Measurements from ENCODE around the gene MYO3B. TPM values are rescaled to one million over a fixed set of nuclear protein-coding genes. Genes with fewer than 3 reads are reported as not detected.
"Not testable (repeated sequence)": the region's sequence is repeated elsewhere in the genome, so short reads cannot be mapped to it uniquely, and the experiment has no call there.

The MYO3B gene
- polyA plus RNA-seq, 4 donors: 7.9 to 9.3 (median 8.7) TPM

DNA sequence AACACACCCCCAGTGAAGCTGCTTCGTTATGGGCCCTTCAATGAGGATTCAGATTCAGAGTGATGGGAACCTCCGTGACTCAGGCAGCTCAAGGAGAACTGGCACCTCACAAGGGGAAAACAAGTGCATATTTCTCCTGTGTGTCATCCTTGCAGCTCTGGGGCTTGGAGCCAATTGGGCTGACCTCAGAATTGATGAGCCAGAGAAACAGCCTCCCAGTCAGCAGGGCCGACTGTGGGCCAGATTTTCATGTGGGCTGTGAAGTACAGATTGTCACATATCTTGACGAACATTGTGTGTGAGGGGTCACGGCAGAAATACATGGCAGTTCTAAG is 347.6 kb downstream of the MYO3B start:
- no peak for DNase-seq (ENCODE audit: low read depth in 4 of 4, low spot score in 2 of 4)

GRCh38 chr2:170530284-170530745 is 352.4 kb downstream of the MYO3B start:
- peak in 2 of 4 donors; percentile 34 to 40 for DNase-seq (ENCODE audit: low read depth in 4 of 4, low spot score in 2 of 4)

DNA sequence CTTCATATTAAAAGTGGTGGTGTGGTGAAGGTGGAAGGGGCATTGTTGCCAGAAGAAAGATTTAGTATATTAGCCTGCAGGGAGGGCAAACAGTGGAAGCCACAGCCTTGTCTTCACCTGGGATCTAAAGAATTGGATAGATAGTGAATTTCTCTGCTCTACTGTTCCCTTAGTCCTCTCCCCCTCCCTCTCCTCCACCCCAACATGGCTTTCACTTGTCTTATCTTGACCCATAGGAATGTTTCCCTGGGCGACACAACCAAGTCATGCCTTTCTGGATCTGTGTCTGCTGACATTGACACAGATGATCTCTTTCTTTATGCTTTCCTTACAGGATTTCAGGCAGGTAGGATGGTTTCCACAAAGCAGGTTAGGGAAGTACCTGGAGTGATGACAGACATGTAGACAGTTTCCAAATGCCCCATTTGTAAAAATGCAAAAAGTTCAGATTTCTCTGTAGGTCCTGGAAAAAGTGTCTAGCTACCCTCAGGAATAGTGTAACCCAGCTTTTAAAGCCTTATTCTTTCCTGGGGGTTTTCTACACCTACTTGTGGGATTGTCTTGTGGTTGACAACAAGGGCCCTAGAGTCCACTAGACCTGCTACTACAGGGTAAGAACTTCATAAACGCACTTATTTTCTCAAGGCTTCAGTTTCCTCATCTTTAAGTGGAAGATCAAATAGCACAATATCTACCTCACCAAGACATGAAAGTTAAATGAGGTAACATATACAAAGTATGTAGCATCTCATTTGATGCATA is 353.0 kb downstream of the MYO3B start:
- DNase-seq (ENCODE audit: low read depth in 4 of 4, low spot score in 2 of 4): no peak

- DNase-seq (ENCODE audit: low read depth in 4 of 4, low spot score in 2 of 4): no peak
Measured at GRCh38 chr2:170531876-170532275, 353.9 kb downstream of the MYO3B start.

DNA sequence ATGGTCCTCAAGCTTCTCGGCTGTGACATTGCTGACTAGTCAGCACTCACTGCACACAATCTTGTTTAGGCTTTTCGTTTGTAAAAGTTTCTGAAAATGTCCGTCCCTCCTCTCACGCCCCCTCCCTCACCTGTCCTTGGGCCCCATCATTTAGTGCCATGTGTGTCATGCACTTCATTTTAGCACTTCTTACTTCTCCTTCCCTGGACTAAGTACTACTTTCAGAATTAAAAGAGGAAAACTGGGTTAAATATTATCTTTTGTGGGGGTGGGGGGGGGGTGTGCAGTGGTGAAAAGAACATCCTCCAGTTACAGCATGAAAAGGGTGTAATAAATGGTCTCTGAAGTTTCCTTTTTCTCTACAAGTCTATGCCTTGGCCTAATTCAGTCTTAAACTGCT is 355.2 kb downstream of the MYO3B start:
- no peak for DNase-seq (ENCODE audit: low read depth in 4 of 4, low spot score in 2 of 4)

- no peak for DNase-seq (ENCODE audit: low read depth in 4 of 4, low spot score in 2 of 4)
Measured at GRCh38 chr2:170535552-170535951, 357.6 kb downstream of the MYO3B start.

GRCh38 chr2:170544817-170545216 is 366.9 kb downstream of the MYO3B start:
- DNase-seq (ENCODE audit: low read depth in 4 of 4, low spot score in 2 of 4): no peak

DNA sequence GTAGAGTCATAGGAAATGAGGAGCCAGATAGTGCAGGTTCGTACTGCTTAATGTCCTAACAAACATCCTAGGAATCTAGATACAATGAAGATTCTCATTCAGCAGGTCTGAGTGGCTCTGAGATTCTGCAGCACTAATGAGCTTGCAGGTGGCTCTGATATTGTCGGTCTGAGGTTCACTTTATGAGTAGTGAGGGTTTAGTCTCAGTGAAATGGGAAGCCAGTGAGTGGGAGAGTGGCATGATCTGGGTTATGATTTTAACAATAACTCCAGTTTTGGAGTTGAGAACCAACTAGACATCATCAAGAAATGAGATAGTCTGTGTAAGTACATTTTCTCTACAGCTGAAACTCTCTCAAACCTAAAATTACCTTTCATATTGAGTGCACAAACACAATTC is 370.4 kb downstream of the MYO3B start:
- no peak for DNase-seq (ENCODE audit: low read depth in 4 of 4, low spot score in 2 of 4)

- no peak for DNase-seq (ENCODE audit: low read depth in 4 of 4, low spot score in 2 of 4)
Measured at GRCh38 chr2:170550501-170550900, 372.6 kb downstream of the MYO3B start.

GRCh38 chr2:170551899-170552298 is 374.0 kb downstream of the MYO3B start:
- not testable (repeated sequence) for DNase-seq (ENCODE audit: low read depth in 4 of 4, low spot score in 2 of 4)

- DNase-seq (ENCODE audit: low read depth in 4 of 4, low spot score in 2 of 4): no peak
Measured at GRCh38 chr2:170553748-170554147, 375.8 kb downstream of the MYO3B start.

DNA sequence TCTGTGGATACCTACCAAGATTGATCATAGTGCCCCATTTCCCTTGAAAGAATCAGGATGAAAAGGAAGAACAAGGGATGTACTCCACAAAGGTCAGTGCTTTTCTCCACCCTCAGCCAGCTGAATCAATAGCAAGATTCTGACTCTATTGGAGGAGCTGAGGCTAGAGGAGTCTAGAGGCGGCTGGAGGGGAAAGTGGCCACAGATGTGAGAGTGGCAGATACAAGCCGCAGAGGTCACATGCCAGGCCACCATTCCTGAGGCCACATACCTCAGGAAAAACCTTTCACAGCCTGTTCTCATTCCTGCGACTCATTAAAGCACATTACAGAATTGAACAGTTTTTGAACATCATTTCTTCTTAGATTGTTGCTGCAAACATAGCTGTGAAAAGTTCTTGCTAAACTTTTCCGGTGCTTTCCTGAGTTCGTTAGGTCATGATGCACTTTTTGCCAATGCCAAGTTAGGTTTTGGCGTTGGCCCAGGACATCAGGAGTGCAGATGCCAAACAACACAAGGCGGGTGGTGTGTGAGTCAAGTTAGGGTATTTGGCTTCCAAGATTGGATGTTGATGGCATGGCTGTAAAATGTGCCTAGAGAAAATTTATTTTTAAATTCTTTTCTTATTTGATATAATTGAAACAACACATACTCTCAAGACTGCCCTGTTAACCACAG is 376.5 kb downstream of the MYO3B start:
- no peak for DNase-seq (ENCODE audit: low read depth in 4 of 4, low spot score in 2 of 4)

DNA sequence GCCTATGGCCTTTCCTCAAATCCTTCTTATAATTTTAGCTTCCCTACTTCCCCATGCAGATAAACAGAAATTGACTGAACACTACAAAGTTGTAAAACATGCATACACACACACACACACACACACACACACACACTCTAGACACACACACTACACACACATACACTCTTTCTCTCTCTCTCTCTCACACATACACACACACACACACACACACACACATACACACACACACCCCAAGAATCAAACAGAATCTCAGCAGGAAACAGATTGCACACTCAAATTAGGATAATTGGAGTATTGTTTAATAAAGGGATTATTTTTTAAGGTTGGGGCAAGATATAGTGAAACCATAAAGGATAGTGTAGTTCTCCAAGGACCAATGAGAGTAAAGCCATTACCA is 385.0 kb downstream of the MYO3B start:
- DNase-seq (ENCODE audit: low read depth in 4 of 4, low spot score in 2 of 4): no peak

GRCh38 chr2:170563401-170563800 is 385.5 kb downstream of the MYO3B start:
- DNase-seq (ENCODE audit: low read depth in 4 of 4, low spot score in 2 of 4): no peak

- no peak for DNase-seq (ENCODE audit: low read depth in 4 of 4, low spot score in 2 of 4)
Measured at GRCh38 chr2:170566138-170566537, 388.2 kb downstream of the MYO3B start.

GRCh38 chr2:170567429-170567828 is 389.5 kb downstream of the MYO3B start:
- DNase-seq (ENCODE audit: low read depth in 4 of 4, low spot score in 2 of 4): no peak

DNA sequence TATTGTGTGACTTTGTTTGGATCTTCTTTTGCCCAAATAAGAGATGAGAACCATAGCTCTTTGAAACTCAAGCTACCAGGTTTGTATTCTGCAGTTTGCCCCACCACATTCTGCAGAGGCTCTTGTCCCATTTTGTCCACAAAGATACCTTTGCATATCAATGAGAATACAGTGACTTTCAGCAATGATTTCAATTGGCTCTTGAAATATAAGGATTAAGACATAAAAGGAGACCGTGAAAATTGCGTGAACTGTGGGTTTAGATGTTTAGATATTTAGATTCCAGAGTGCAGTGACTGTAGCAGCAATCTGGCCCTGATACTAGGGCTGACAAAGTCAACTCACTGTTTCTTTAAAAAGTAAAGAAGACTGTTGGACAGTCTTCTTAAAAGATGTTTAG is 390.6 kb downstream of the MYO3B start:
- no peak for DNase-seq (ENCODE audit: low read depth in 4 of 4, low spot score in 2 of 4)

GRCh38 chr2:170571612-170572011 is 393.7 kb downstream of the MYO3B start:
- DNase-seq (ENCODE audit: low read depth in 4 of 4, low spot score in 2 of 4): no peak

GRCh38 chr2:170573671-170574070 is 395.7 kb downstream of the MYO3B start:
- DNase-seq (ENCODE audit: low read depth in 4 of 4, low spot score in 2 of 4): no peak

DNA sequence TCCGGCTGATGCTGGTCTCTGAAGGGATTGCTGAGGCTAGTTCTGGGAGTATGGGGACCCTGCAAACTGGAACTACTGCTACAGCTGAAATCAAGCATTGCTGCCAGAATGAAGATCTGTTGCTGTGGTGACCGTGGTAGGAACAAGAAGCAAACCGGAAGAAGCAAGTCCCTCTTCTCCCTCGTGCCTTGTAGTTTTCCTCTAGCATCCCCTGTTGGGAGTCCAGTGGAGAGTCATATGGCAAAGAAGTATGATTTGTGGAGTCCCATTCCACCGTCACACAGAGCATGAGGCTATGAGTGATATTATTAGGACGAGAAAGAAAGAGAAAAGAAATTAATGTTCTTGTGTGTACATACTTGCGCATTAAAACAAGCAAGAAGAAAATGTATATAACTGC is 398.3 kb downstream of the MYO3B start:
- DNase-seq (ENCODE audit: low read depth in 4 of 4, low spot score in 2 of 4): no peak

DNA sequence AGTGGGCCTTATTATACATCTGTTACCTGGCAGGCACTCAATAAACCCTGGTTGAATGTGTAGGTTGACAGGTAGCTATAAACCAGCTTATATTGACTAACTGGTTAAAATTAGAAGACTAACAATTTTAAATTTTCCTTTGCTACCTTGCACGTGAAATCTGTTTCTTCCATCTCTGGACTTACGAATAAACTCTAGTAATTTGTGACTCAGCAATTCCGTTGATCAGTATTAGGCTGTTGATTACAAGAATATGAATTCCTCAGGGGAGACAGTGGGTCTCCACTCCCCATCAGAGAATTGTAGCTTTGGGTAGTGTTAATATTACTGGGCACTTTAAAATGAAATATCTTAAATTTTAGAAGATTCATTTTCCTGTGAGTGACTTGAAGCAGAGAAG is 399.4 kb downstream of the MYO3B start:
- no peak for DNase-seq (ENCODE audit: low read depth in 4 of 4, low spot score in 2 of 4)

DNA sequence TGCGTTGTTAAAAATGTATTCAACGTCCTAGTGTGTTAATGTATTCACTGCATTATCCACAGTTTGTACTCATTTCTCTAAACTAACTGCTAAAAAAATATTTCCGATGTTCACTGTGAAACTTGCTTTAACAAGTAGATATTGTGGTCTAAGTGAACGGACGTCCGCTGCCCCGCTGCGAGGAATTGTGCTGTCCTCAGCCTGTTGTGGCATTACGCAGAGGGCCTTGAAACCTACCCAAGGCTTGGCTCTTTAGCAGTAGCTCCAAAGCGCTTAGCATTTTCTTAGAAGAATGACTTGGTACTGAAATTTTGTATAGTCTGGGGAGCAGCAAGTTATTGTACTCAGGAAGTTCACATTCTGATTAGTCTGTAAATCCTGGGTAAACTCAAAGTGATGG is 400.7 kb downstream of the MYO3B start:
- DNase-seq (ENCODE audit: low read depth in 4 of 4, low spot score in 2 of 4): no peak
